HG03159 (cell line): ENCODE measurements around the gene WDR18.

Source experiments
- ATAC-seq: cut with Tn5 transposase; IDR thresholded peaks from one replicate; pipeline ENCODE4 v1.9.1; 2021; ENCODE audit warnings: mild to moderate bottlenecking, moderate library complexity; ENCODE audit not compliant: unreplicated experiment

WDR18 gene

GRCh38 chr19:984165-984967 lies at the start of gene WDR18:
WDR18 (plus strand) TSS chr19:984345; CDS start chr19:984354, 9 bp downstream.
- peak; percentile 73 for ATAC-seq

- ATAC-seq, result no peak
Observed at GRCh38 chr19:934865-935479, 49.2 kb upstream of the WDR18 start.

GRCh38 chr19:936175-936546 lies 48.0 kb upstream of the WDR18 start:
- ATAC-seq, result no peak

GRCh38 chr19:937259-937694 lies 46.9 kb upstream of the WDR18 start:
- no peak for ATAC-seq

GRCh38 chr19:938233-938923 lies 45.8 kb upstream of the WDR18 start:
- no peak for ATAC-seq

- ATAC-seq, result no peak
Observed at GRCh38 chr19:939439-939838, 44.7 kb upstream of the WDR18 start.

GRCh38 chr19:939922-940321 lies 44.2 kb upstream of the WDR18 start:
- ATAC-seq, result no peak

GRCh38 chr19:940591-941291 lies 43.4 kb upstream of the WDR18 start:
- ATAC-seq, result no peak

GRCh38 chr19:941292-942132 lies 42.6 kb upstream of the WDR18 start:
- no peak for ATAC-seq

- no peak for ATAC-seq
Observed at GRCh38 chr19:942133-942645, 42.0 kb upstream of the WDR18 start.

- ATAC-seq, result no peak
Observed at GRCh38 chr19:943551-944170, 40.5 kb upstream of the WDR18 start.

- ATAC-seq, result no peak
Observed at GRCh38 chr19:944171-944567, 40.0 kb upstream of the WDR18 start.

GRCh38 chr19:944663-945241 lies 39.4 kb upstream of the WDR18 start:
- ATAC-seq, result no peak

GRCh38 chr19:945401-946252 lies 38.5 kb upstream of the WDR18 start:
- ATAC-seq, result no peak

GRCh38 chr19:947090-947706 lies 36.9 kb upstream of the WDR18 start:
- ATAC-seq, result peak; percentile 18

GRCh38 chr19:947707-948539 lies 36.2 kb upstream of the WDR18 start:
- ATAC-seq, result peak; percentile 73

GRCh38 chr19:948842-949496 lies 35.2 kb upstream of the WDR18 start:
- ATAC-seq, result no peak
